CD14-positive monocyte (primary cell): ENCODE results near the gene CEP78. TPM values are rescaled to one million over a fixed set of nuclear protein-coding genes. Genes with fewer than 3 reads are reported as not detected.
"Not testable (repeated sequence)": the region's sequence is repeated elsewhere in the genome, so short reads cannot be mapped to it uniquely, and the experiment has no call there.

Experiments used
- DNase-seq, 3 donors: peaks; one replicate each; pipeline ENCODE4 v3.0.0-alpha.2; 2011 to 2022
- H2AFZ ChIP-seq: 2 replicates; pipeline ENCODE4 v1.6.0; 2012; ENCODE audit warnings: mild to moderate bottlenecking, low read depth, low read length, inconsistent platforms; ENCODE audit not compliant: insufficient read depth, poor library complexity, severe bottlenecking
- H3K27ac ChIP-seq, 2 donors: 1 replicate in 1 of 2; 2 replicates in 1 of 2; pipeline ENCODE4 v1.5.1; 2012 to 2013; ENCODE audit warnings: low read length in 2 of 2, control low read depth in 1 of 2, inconsistent platforms in 1 of 2, low read depth in 1 of 2, mild to moderate bottlenecking in 1 of 2
- H3K27me3 ChIP-seq, 2 donors: one replicate each; pipeline versions ENCODE4 v1.6.0 to v1.6.1; 2011 to 2013; ENCODE audit warnings: low read length in 2 of 2; ENCODE audit not compliant: control insufficient read depth in 2 of 2, insufficient read depth in 2 of 2
- H3K36me3 ChIP-seq, 2 donors: replicated peaks in 1 of 2; 1 replicate in 1 of 2; 2 replicates in 1 of 2; pipeline versions ENCODE4 v1.5.1 to v1.6.1; 2012 to 2013; ENCODE audit warnings: low read length in 2 of 2, control low read depth in 1 of 2, inconsistent platforms in 1 of 2, mild to moderate bottlenecking in 1 of 2; ENCODE audit not compliant: insufficient read depth in 2 of 2, control insufficient read depth in 1 of 2
- H3K4me1 ChIP-seq, 2 donors: 1 replicate in 1 of 2; 2 replicates in 1 of 2; pipeline versions ENCODE4 v1.5.1 to v1.6.1; 2012 to 2013; ENCODE audit warnings: low read length in 2 of 2, control low read depth in 1 of 2, inconsistent platforms in 1 of 2, mild to moderate bottlenecking in 1 of 2, moderate library complexity in 1 of 2; ENCODE audit not compliant: insufficient read depth in 2 of 2, control insufficient read depth in 1 of 2
- H3K4me2 ChIP-seq: replicated peaks from 2 replicates; pipeline ENCODE3; 2012; ENCODE audit warnings: low read length, moderate library complexity, mild to moderate bottlenecking; ENCODE audit not compliant: poor library complexity, severe bottlenecking; ENCODE audit errors: extremely low read depth
- H3K4me3 ChIP-seq, 3 experiments: fragments of 200-600 bp in 1 of 3; sonication (generic) in 1 of 3; replicated peaks in 1 of 3; 1 replicate in 2 of 3; 2 replicates in 1 of 3; pipeline ENCODE4 v1.5.1; 2011 to 2013; ENCODE audit warnings: low read length in 3 of 3, mild to moderate bottlenecking in 3 of 3, control low read depth in 2 of 3, low read depth in 2 of 3, inconsistent platforms in 1 of 3, moderate library complexity in 1 of 3
- H3K79me2 ChIP-seq: 2 replicates; pipeline ENCODE4 v1.6.0; 2012; ENCODE audit warnings: mild to moderate bottlenecking, control low read depth, inconsistent platforms, low read length, moderate library complexity; ENCODE audit not compliant: insufficient read depth
- H3K9ac ChIP-seq: 2 replicates; pipeline ENCODE4 v1.6.0; 2017; ENCODE audit warnings: low read length, mild to moderate bottlenecking; ENCODE audit not compliant: insufficient read depth, poor library complexity, severe bottlenecking
- H3K9me3 ChIP-seq, 2 donors: replicated peaks in 1 of 2; 1 replicate in 1 of 2; 2 replicates in 1 of 2; pipeline versions ENCODE4 v1.5.1 to v1.6.1; 2012 to 2013; ENCODE audit warnings: low read length in 2 of 2, control low read depth in 1 of 2; ENCODE audit not compliant: control insufficient read depth in 1 of 2, insufficient read depth in 1 of 2
- H4K20me1 ChIP-seq: 2 replicates; pipeline ENCODE4 v1.6.0; 2012; ENCODE audit warnings: mild to moderate bottlenecking, low read length, control low read depth, moderate library complexity; ENCODE audit not compliant: insufficient read depth
- H3K27ac Mint-ChIP-seq, 7 donors: one replicate each; pipeline ENCODE4 v1.8.0; 2020; ENCODE audit warnings: mild to moderate bottlenecking in 7 of 7, mixed read lengths in 7 of 7, moderate library complexity in 6 of 7, inconsistent platforms in 2 of 7
- H3K27me3 Mint-ChIP-seq, 3 donors: one replicate each; pipeline ENCODE4 v1.8.0; 2021 to 2022; ENCODE audit warnings: low read depth in 3 of 3, mild to moderate bottlenecking in 3 of 3, mixed read lengths in 3 of 3, moderate library complexity in 3 of 3, inconsistent platforms in 1 of 3
- H3K36me3 Mint-ChIP-seq, 2 donors: one replicate each; pipeline ENCODE4 v1.8.0; 2020; ENCODE audit warnings: mixed read lengths in 2 of 2, inconsistent platforms in 1 of 2, mild to moderate bottlenecking in 1 of 2
- H3K4me1 Mint-ChIP-seq: one replicate; pipeline ENCODE4 v1.8.0; 2020; ENCODE audit warnings: mild to moderate bottlenecking, mixed read lengths
- H3K4me3 Mint-ChIP-seq, 2 donors: one replicate each; pipeline ENCODE4 v1.8.0; 2020; ENCODE audit warnings: mild to moderate bottlenecking in 2 of 2, mixed read lengths in 2 of 2, moderate library complexity in 1 of 2
- H3K9me3 Mint-ChIP-seq, 7 donors: one replicate each; pipeline ENCODE4 v1.8.0; 2020 to 2022; ENCODE audit warnings: mixed read lengths in 7 of 7, mild to moderate bottlenecking in 6 of 7, moderate library complexity in 6 of 7, inconsistent platforms in 2 of 7
- WGBS: methylation state at CpG from one replicate; pipeline ENCODE4 v1.1.5; 2013; ENCODE audit warnings: missing lambda C conversion rate; ENCODE audit not compliant: insufficient coverage; 5-methylcytosine and 5-hydroxymethylcytosine counted together
- intact Hi-C, 2 donors: fragments of 100-400 bp; cut with micrococcal nuclease; formaldehyde crosslinking; loops; one replicate each; pipeline versions ENCODE4 v1.15.0 to v1.15.1; 2023
- polyA plus RNA-seq, 3 donors: library from polyadenylated mRNA; depleted of rRNA in 1 of 3; unstranded in 2 of 3; stranded (reverse) in 1 of 3; fragments of 300-500 nt in 2 of 3; fragments of >200 nt in 1 of 3; fragmentation: Illumina TruSeq in 2 of 3; gene quantifications; 1 replicate in 2 of 3; 2 replicates in 1 of 3; pipeline ENCODE4 v1.2.3, GENCODE V29; 2012 to 2021
- TF ChIP-seq, protein P1 (sequence below): fragments of 200-600 bp; IDR thresholded peaks from one replicate; pipeline ENCODE4 v1.8.0; 2022; ENCODE audit warnings: antibody characterized with exemption, mild to moderate bottlenecking

Gene CEP78
- polyA plus RNA-seq, 3 donors: 1.7 to 3.3 (median 2.5) TPM

GRCh38 chr9:78196258-78196657, 39.6 kb upstream of the CEP78 start:
- Mint-ChIP-seq H3K9me3 (no peaks in the 10 kb centered on the region), H3K27me3 (no peaks in the 10 kb centered on the region), H3K27ac (peak overlapping the region; percentile 31 to 91 (median 78)), H3K36me3 (no peaks in the 10 kb centered on the region), H3K4me3 (peak overlapping the region; percentile 37 to 85), H3K4me1 (peaks cover 46% of the 10 kb centered on the region)
- Histone ChIP-seq H3K9me3 (no peaks in the 10 kb centered on the region), H3K4me1 (peaks cover 36 to 46% of the 10 kb centered on the region in 2 donors), H3K4me3 (peak overlapping the region in 1 of 3 experiments; percentile 57), H2AFZ (peak overlapping the region; percentile 25), H3K36me3 (no peaks in the 10 kb centered on the region), H3K27ac (peak overlapping the region in 1 of 2 donors; percentile 71), H3K79me2 (no peaks in the 10 kb centered on the region), H4K20me1 (no peaks in the 10 kb centered on the region), H3K9ac (no peak overlapping the region), H3K27me3 (no peaks in the 10 kb centered on the region), H3K4me2 (peak overlapping the region; percentile 62)
- TF ChIP-seq, protein P1, sequence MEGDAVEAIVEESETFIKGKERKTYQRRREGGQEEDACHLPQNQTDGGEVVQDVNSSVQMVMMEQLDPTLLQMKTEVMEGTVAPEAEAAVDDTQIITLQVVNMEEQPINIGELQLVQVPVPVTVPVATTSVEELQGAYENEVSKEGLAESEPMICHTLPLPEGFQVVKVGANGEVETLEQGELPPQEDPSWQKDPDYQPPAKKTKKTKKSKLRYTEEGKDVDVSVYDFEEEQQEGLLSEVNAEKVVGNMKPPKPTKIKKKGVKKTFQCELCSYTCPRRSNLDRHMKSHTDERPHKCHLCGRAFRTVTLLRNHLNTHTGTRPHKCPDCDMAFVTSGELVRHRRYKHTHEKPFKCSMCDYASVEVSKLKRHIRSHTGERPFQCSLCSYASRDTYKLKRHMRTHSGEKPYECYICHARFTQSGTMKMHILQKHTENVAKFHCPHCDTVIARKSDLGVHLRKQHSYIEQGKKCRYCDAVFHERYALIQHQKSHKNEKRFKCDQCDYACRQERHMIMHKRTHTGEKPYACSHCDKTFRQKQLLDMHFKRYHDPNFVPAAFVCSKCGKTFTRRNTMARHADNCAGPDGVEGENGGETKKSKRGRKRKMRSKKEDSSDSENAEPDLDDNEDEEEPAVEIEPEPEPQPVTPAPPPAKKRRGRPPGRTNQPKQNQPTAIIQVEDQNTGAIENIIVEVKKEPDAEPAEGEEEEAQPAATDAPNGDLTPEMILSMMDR: no peak
- intact Hi-C loops: no loop called here
- DNase-seq: peak; percentile 13 to 42 (median 32)
- no CpG with 5 or more reads among the region's 1 CpG for WGBS

DNA sequence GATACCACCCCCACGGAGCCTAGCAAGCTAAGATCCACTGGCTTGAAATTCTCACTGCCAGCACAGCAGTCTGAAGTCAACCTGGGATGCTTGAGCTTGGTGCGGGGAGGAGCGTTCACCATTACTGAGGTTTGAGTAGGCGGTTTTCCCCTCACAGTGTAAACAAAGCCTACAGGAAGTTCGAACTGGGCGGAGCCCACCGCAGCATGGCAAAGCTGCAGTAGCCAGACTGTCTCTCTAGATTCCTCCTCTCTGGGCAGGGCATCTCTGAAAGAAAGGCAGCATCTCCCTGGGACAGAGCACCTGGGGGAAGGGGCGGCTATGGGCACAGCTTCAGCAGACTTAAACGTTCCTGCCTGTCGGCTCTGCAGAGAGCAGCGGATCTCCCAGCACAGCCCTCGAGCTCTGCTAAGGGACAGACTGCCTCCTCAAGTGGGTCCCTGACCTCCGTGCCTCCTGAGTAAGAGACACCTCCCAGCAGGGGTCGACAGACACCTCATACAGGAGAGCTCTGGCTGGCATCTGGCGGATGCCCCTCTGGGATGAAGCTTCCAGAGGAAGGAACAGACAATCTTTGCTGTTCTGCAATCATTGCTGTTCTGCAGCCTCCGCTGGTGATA, 34.6 kb upstream of the CEP78 start:
- Histone ChIP-seq H3K4me1 (peaks cover 28 to 36% of the 10 kb centered on the region in 2 donors), H2AFZ (peak overlapping the region; percentile 75), H3K4me3 (peak overlapping the region in 1 of 3 experiments; percentile 42), H3K9ac (peak overlapping the region; percentile 25), H3K4me2 (peak overlapping the region; percentile 26), H3K27ac (peak overlapping the region in 1 of 2 donors; percentile 69)
- H3K4me1 Mint-ChIP-seq: peaks cover 37% of the 10 kb centered on the region
- H3K9me3 ChIP-seq, H4K20me1 ChIP-seq, intact Hi-C loops, H3K27me3 ChIP-seq, H3K36me3 ChIP-seq, H3K79me2 ChIP-seq, H3K27me3 Mint-ChIP-seq, H3K36me3 Mint-ChIP-seq: not testable (repeated sequence)
- H3K27ac Mint-ChIP-seq: peak overlapping the region in 4 of 7 donors; percentile 43 to 63 (median 52)
- peak overlapping the region in 1 of 2 donors; percentile 67 for H3K4me3 Mint-ChIP-seq
- WGBS: 37% methylated on average over 14 of the region's 16 CpGs
- DNase-seq: peak; percentile 31 to 46 (median 33)
- peaks cover 0 to 12% (median 5%) of the 10 kb centered on the region in 7 donors for H3K9me3 Mint-ChIP-seq
